ENCODE measurements around the gene DOCK4.

- no peak for TF ChIP-seq CTCF (IDR thresholded peaks at IDR 0.05; ENCODE audit: insufficient read depth, low read length)
- TF ChIP-seq POLR2AphosphoS5 (IDR thresholded peaks at IDR 0.05; ENCODE audit: low read depth) = no peak
- no peak for TF ChIP-seq SPI1 (IDR thresholded peaks at IDR 0.05; ENCODE audit: borderline replicate concordance, low read depth)
- no peak for TF ChIP-seq REST (IDR thresholded peaks at IDR 0.05; ENCODE audit: insufficient replicate concordance, low read depth)
- no peak for TF ChIP-seq GABPA (IDR thresholded peaks at IDR 0.05; ENCODE audit: low read depth)
Measured at GRCh38 chr7:112232212-112232978, 26.2 kb upstream of the DOCK4 start.
